ENCODE data around the gene FGF21.

- TF ChIP-seq, protein P1, sequence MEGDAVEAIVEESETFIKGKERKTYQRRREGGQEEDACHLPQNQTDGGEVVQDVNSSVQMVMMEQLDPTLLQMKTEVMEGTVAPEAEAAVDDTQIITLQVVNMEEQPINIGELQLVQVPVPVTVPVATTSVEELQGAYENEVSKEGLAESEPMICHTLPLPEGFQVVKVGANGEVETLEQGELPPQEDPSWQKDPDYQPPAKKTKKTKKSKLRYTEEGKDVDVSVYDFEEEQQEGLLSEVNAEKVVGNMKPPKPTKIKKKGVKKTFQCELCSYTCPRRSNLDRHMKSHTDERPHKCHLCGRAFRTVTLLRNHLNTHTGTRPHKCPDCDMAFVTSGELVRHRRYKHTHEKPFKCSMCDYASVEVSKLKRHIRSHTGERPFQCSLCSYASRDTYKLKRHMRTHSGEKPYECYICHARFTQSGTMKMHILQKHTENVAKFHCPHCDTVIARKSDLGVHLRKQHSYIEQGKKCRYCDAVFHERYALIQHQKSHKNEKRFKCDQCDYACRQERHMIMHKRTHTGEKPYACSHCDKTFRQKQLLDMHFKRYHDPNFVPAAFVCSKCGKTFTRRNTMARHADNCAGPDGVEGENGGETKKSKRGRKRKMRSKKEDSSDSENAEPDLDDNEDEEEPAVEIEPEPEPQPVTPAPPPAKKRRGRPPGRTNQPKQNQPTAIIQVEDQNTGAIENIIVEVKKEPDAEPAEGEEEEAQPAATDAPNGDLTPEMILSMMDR (IDR thresholded peaks at IDR 0.05; ENCODE audit: low read depth, low read length) = no peak
- no peak for TF ChIP-seq EZH2phosphoT487 (IDR thresholded peaks at IDR 0.05; ENCODE audit: low read depth)
Measured at GRCh38 chr19:48798937-48799336, 43.6 kb downstream of the FGF21 start.
